Measurements from ENCODE around the gene ZSCAN29.

- no peak for TF ChIP-seq CTCF (conservative IDR thresholded peaks at IDR 0.05)
- TF ChIP-seq EZH2 (IDR thresholded peaks at IDR 0.05; ENCODE audit: low read depth) = no peak
These were observed 9.4 kb downstream of the ZSCAN29 start for GRCh38 chr15:43361313-43361903.

Data from PC-9 (cell line).